HG02870 (cell line): ENCODE results near the gene PAF1.
A peak's percentile ranks its signal among the peaks of the same experiment; 100 is the strongest.

Experiments
- ATAC-seq: cut with Tn5 transposase; IDR thresholded peaks from one replicate; pipeline ENCODE4 v1.9.1; 2021; ENCODE audit warnings: mild to moderate bottlenecking, moderate library complexity; ENCODE audit not compliant: unreplicated experiment

The PAF1 gene

DNA sequence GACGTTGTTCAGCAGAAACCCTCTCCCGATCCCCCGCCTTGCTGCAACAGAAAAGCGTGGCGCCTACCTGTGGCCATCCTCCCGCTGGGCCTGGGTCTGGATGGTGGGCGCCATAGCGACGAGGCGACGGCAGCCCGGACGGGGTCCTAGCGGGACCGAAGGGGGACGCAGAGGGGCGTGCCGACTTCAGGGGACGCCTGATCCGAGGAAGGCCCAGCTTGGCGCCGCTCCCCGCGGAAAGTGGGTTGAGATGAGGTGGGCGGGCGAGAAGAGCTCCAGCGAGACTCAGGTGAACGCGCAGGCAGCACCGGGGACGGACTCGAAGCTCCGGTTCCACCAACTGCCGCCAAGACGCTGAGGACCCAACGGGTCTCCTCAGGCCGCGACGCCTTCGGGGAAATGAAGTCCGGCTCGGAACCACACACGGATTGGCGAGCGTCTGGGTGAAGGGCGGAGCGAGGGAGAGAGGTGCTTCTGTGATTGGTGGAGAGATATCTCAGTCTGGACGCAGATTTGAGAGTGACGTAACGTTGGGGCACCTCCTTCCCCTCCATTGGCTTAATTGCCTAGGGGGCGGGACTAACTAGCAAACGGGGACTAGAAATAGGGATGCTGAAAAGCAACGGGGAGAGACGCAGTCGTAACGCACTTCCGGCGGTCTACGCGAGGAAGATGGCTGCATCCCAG is at the start of gene PAF1, which contains the start of gene MED29:
Gene PAF1, minus strand, starts transcription at position 356 of the 687 bp plus-strand sequence. Its CDS starts 242 bp downstream, at position 114.
Gene MED29, plus strand, starts transcription at position 628 of the 687 bp plus-strand sequence. Its CDS starts 45 bp downstream, at position 673.
- ATAC-seq = peak; percentile 92

DNA sequence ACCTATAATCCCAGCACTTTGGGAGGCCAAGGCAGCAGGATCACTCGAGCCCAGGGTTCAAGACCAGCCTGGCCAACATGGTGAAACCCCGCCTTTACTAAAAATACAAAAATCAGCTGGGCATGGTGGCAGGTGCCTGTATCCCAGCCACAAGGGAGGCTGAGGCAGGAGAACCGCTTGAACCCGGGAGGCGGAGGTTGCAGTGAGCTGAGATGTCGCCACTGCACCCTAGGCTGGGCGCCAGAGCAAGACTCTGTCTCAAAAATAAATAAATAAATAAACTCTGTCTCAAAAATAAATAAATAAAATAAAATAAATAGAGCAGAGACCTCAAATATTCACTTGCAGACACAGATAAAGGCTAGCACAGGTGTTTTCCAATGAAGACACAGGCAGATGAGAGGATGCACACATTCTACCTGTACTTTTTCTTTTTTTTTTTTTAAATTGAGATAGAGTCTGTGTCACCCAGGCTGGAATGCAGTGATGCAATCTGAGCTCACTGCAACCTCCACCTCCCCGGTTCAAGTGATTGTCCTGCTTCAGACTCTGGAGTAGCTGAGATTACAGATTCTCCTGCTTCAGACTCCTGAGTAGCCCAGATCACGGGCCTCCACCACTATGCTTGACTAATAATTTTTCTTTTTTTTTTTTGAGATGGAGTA is 47.5 kb upstream of the PAF1 start:
- ATAC-seq = no peak

DNA sequence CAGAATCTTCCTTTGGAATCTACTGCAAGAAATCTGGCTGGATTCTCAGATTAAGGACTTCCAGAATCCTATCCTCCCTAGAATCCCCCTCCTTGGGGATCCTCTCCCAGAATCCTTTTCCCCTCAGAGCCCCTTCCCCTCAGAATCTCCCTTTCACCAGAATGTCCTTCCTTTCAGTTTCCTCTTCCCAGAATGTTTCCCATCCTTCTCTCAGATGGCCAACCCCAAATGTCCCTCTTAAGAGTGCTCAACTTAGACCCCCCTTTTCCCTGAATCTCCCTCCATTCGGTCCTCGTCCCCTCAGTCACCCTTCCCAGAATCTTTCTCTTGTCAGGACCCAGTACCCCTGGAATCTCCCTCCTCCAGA is 45.4 kb upstream of the PAF1 start:
- no peak for ATAC-seq

DNA sequence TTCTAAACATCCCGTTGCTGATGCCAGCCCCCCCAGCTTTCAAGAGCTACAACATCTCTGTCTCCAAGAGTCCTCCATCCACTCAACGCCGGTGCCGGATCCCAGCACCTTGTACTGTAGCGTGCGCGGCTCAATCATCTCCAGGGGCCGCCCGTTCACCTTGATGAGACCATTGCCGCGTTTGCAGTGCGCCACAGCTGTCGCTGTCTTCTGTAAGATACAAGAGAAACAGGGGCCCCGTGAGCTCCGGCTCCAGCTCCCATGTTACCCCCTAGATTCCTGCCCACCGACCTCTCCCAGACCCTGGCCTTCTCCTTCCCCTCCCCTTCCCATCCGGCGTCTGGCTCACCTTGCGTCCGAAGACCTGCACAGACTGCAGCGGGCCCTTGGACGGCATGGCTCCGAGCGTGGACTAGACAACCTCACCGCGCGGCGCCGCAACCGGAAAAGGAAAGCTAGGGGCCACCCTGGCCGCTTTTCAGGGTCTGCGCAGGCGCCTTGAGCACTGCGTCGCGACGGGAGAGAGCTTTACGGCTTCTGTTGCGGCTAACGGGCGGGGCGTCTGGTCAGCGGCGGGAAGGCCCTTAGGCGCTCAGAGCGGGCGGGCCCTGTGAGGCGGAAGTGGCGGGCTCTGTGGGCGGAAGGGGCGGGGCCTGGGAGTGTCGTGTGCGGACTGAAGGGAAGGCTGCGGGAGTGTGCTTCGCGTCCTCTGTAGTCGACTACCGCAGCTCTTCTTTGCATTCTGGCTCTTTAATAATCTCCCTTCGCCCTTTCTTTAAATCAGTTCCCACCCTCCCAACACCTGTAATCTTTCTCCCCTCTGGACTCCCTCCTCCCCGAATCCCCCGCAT is 44.8 kb upstream of the PAF1 start, which contains the start of gene RPS16:
Gene RPS16, minus strand, starts transcription at position 451 of the 851 bp plus-strand sequence. Its CDS starts 54 bp downstream, at position 397.
- peak; percentile 67 for ATAC-seq

DNA sequence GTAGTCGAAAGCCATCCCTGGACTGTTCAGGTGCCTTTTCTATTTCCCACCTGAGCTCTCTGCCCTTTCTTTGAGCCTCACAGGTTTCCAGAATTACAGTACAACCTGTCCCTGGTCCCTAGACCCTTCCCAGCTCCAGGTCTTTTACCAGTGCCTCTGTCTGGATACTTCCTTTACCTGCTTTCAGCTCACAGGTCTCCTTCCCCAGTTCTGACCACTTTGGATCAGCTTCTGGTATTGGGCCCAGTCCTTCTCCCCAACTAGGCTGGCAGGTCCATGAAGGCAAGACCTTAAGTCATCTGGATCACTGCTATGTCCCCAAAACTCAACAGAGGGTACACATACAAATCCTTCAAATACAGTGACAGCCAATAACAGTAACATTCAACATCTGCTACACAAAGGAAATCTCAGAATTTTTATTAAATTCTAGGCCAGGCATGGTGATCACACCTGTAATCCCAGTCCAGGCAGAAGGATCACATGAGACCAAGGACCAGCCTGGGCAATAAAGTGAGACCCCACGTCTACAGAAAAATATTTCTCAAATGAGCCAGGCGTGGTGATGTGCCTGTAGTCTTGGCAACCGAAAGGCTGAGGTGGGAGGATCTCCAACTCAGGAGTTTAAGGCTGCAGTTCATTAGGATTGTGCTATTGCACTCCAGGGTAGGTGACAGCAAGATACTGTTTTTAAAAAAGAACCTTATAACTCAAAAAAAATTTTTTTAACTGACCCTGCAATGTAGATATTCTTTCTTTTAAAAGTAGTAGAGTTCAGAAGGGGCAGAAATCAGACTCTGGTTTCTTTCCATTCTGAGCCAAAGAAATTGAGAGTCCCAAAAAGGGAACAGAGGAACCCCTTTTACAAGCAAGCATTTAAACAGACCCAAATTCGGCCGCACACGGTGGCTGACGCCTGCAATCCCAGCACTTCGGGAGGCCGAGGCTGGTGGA is 43.5 kb upstream of the PAF1 start:
- no peak for ATAC-seq

DNA sequence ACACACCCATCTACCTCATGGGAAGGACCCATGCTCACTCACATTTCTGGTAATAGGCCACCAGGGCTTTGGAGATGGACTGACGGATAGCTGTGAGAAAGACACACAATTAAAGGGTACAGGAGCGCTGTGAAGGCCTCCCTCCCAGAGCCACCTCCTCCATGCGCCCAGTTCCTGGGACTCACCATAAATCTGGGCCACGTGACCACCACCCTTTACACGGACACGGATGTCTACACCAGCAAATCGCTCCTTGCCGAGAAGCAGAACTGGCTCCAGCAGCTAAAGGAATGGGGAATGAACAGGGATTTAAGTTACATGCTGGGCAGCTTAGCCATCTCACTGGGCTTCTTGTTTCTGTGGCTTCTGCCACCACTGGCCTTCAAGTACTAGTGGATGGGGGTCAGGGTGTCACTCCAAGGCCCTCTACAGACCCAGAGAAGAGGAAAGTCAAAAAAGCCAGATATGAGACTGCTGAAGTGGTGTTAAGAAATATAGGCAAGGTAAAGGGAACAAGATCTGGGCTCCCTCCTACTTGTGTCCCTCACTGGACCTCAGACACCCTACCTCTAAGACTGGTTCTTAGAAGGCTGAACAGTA is 42.7 kb upstream of the PAF1 start:
- no peak for ATAC-seq

DNA sequence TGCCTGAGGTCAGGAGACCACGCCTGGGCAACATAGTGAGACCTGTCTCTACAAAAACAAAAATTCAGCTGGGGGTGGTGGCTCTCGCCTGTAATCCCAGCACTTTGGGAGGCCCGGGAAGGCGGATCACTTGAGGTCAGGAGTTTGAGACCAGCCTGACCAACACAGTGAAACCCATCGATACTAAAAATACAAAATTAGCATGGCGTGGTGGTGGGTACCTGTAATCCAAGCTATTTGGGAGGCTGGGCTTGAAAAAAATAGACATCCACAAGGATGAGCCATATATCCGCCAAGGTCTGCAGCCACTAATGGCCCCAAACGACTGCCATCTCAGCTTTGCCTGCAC is 41.7 kb upstream of the PAF1 start:
- ATAC-seq = no peak

DNA sequence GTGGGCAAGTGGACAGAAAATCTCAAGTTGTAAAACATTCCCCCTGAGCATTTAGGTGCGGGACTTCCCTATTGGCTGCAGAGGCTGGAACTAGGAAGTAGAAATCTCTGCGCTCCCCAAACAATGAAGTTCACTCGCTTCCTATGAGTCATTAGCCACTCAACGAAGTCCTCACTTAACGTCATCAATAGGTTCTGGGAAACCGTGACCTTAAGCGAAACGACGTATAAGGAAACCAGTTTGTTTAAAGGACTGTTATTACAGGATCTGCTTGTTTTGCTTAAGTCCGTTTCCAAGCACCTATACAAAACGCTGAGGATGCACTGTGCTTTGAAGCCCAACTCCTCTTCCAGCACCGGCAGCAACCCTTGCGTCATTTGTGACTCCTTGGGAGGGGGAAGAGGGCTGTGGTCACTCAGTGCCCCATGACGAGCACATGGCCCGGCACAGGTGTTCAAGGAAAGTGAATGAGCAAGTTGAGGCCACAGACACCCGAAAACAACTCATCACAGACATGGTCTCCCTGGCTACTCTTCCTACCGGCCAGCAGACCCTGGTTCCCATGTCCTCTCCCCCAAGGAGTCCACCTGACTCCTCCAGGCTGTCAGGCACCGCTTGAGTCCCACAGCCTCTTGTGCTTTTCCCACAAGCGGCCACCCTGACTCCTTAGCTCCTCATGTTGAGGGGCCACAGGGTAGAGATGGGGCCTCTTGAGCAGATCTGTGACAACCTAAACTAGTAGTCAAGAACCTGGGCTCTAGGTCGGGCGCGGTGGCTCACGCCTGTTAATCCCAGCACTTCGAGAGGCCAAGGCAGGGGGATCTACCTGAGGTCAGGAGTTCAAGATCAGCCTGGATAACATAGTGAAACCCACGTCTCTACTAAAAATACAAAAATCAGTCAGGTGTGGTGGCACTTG is 40.0 kb upstream of the PAF1 start:
- ATAC-seq = peak; percentile 72

DNA sequence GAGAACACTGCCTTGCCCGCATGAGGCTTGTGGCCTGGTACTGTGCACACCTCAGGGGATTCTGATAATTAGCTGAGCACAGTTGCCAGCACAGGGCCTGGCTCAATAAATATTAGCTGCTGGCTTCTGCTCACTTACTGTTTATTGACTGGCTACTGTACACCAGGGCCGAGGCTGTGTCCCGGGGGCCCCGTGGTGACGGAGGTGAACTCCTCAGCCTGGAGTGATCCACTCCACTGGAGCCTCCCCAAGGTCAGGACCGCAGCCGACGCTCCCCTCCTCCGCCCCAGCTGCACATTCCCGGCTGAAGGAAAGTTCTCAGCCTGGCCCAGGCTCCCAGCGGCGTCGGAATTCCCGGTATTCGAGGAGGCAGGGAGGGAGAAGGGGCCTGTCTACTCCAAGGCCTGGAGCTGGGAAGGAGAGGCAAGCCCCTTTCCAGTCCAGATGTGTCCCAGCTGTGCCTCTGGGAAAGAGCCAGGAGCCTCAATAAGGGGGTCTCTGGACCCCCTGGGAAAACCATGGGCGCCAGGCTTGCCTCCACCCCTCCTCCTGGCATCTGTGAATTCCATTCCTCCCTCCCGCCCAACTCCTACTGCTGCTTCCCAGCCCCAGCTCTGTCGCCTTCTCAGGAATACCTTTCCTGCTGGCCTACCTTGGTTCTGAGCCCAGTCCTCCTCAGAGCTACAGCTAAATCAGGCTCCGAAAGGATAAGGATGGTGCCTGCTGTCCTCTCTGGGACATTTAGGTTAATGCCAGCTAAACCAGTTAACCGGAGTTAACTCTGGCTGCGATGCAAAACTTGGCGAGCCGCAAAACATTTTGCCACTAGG is 37.6 kb upstream of the PAF1 start:
- no peak for ATAC-seq

DNA sequence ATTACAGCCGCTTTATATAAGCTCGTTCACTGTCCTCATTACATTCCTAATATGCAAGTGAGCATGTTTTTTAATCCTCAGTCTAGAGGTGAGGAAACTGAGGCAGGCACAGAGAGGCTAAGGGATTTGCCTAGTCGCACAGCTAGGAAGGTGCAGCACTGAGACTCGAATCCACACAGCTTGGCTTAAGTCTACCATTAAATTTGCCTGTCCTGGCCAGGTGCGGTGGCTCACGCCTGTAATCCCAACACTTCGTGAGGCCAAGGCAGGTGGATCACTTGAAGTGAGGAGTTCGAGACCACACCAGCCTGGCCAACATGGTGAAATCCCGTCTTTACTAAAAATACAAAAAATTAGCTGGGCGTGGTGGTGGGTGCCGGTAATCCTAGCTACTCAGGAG is 36.8 kb upstream of the PAF1 start:
- ATAC-seq = no peak

DNA sequence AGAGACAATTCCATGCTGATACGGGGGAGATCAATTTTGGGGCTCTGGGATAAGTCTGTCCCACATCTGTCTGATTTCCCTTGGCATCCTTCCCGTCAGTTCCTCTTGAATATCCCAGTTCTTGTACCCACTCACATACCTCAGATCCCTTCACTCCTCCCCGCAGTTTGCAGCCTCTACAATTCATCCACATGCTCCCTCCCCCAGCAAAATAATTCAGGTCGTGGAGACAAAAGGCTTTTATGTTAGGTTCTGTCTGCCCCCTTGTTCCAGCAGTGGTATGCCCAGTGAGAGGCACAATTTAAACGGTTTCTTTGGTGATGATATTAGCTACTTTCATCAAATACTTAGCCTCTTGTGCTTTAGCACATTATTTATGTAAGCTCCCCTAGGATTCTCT is 35.3 kb upstream of the PAF1 start:
- ATAC-seq = no peak

DNA sequence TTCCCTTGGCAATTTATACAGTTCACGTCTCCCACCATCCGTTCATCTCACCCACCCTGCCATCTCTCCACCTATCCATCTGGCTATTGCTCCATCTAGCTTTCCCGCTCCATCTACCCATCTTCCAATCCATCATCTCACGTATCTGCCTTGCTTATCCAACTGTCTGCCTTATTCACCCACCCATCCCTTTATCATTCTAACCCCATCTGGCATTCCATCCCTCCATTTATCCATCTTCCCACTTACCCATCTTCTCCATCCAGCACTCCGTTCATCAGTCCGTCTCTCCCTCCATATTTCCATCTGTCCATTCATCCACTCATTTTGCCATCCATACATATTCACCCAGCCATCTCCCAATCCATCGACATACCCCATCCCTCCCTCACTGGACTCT is 34.8 kb upstream of the PAF1 start:
- no peak for ATAC-seq

DNA sequence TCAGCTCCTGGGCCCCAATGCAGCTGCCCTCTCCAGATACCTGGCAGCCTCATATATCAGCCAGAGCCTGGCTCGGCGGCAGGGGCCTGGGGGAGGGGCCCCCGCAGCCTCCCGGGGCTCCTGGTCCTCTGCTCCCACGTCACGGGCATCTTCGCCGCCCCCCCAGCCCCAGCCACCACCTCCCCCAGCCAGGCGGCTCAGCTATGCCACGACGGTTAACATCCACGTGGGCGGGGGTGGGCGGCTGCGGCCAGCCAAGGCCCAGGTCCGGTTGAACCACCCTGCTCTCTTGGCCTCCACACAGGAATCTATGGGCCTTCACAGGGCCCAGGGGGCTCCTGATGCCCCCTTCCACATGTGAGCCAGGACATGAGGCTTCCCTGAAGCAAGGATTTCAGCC is 34.0 kb upstream of the PAF1 start:
- ATAC-seq = no peak

DNA sequence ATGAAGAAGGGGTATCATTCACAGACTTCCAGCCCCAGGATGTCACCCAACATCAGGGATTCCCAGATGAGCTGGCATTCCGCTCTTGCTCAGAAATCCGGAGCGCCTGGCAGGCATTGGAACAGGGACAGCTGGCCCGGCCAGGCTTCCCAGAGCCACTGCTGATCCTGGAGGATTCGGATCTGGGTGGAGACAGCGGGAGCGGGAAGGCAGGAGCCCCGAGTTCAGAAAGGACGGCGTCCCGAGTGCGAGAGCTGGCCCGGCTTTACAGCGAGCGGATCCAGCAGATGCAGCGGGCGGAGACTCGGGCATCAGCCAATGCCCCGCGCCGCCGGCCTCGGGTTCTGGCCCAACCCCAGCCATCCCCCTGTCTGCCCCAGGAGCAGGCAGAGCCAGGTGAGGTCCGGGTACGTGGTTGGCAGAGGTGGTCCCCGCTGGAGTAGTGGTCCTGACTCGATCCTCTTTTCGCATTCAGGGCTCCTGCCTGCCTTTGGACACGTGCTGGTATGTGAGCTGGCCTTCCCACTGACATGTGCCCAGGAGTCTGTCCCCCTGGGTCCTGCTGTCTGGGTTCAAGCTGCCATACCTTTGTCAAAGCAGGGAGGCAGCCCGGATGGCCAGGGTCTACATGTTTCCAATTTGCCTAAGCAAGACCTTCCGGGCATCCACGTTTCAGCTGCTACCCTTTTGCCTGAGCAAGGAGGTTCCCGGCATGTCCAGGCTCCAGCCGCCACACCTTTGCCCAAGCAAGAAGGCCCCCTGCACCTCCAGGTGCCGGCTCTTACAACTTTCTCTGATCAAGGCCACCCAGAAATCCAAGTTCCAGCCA is 32.6 kb upstream of the PAF1 start:
- no peak for ATAC-seq

DNA sequence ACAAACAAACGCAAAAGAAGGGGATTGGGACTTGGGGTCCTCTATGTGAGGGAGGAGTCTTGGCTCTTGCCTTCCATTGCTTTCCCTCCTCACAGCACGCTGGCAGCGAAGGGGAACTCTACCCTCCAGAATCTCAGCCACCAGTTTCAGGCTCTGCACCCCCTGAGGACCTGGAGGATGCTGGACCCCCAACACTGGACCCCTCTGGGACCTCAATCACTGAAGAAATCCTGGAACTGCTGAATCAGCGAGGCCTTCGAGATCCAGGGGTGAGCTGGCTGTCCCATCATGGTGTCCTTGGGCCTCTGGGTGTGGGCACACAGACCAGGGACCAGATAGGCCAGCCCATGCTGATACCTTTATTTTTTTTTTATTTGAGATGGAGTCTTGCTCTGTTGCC is 31.1 kb upstream of the PAF1 start:
- ATAC-seq = no peak

DNA sequence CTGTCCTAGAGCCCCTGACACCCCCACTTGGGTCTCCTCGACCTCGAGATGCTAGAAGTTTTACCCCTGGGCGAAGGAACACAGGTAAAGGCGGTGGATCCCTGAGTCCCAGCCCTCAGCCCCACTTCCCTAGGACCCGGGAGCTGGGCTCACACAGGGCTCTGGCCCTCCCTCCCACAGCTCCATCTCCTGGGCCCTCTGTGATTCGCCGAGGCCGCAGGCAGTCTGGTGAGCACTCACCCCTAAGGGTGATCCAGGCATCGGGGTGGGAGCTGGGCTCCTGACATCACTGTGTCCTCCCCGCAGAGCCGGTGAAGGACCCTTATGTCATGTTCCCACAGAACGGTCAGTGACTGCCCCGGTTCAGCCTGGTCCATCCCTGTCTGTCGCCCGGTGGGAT is 29.9 kb upstream of the PAF1 start:
- no peak for ATAC-seq

DNA sequence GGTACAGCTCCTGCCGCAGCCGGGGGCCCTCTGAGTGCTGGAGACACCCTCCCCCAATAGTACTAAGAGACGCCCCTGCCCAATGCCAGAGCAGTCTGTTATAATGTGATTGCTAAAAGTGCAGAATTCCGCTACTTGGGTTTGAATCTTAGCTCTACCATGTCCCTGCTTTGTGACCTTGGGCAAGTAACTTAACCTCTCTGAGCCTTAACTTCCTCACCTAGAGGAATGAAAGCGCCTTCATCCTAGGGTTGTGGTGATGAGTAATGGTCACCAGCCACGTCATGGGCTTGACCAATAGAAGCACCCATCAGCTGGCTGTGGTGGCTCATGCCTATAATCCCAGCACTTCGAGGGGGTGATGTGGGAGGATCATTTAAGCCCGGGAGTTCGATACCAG is 28.1 kb upstream of the PAF1 start:
- ATAC-seq = no peak
